Measurements from ENCODE around the gene TM4SF18.

The TM4SF18 gene

GRCh38 chr3:149325581-149325980 is 7.9 kb downstream of the TM4SF18 start:
- DNase-seq: no peak

GRCh38 chr3:149324332-149324731 is 9.1 kb downstream of the TM4SF18 start:
- DNase-seq: no peak

DNA sequence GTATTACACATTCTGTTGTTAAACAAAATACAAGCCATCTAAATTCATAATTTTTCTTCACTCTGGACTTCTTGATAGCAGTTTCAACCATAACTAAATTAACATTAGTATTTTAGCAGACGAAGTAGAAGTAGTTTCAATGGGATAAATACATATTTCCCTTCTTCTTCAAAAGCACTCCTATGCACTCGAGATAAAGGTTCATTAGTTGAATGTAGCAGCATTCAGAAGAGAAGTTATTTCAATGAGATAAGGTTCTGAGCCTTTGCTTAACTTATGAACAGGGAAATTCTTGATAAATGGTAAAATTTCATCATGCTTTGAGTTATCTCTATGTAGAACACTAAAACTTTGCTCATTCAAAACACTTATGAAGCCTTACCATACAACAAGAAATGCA is 11.8 kb downstream of the TM4SF18 start:
- DNase-seq: no peak

GRCh38 chr3:149321136-149321535 is 12.3 kb downstream of the TM4SF18 start:
- no peak for DNase-seq

DNA sequence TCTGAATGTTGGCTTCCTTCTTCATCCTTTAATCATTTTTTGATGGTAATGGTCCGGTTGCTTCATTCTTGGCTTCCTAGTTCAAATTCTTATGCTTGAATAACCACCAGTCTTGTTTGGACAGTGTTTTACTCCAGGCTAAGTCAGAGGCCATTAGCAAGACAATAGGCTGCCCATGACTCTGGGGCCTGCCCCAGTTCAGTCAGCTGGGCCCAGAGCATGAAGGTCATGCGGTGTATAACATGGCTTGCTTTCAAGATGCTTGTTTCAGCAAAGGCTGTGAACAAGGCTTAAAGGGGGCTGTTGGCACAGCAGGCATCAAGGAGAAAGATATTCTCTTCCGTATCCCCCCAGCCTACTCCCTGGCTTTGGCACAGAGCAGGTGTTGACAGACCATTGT is 13.7 kb downstream of the TM4SF18 start:
- no peak for DNase-seq

DNA sequence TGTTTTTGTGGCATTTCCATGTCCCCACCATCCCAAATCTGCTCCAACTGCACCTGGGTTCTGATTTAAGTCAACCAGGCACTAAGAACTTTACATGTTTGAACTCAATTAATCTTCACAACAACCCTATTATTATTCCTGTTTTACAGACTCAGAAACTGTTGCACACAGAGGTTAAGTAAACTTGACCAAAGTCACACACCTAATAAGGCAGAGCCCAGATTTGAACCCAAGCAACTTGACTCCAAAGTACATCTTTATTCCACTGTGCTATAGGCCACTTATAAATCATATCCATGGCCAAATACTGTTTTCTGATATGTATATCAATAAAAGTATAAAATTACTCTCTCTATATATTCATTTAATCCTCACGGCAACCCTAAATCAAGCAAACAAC is 16.4 kb downstream of the TM4SF18 start:
- DNase-seq: no peak

DNA sequence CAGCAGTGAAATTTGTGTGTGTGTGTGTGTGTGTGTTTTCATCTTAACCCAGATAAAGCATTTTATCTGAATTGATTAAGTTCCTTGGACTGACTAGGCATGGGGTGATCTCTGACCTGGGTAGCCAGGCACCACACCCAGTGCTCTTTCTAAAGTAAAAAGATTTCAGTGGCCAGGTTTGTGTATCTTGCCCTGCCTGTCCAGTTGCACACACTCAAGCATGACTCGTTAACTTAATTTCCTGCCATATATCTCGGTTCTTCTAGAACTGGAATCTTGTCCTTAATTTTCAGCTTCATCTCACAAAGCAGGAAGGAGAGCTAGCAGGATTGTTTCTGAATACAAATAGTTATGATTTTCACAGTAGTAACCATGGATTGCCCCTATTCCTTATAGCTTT is 17.0 kb downstream of the TM4SF18 start:
- DNase-seq: no peak

GRCh38 chr3:149315694-149316093 is 17.7 kb downstream of the TM4SF18 start:
- DNase-seq: no peak

DNA sequence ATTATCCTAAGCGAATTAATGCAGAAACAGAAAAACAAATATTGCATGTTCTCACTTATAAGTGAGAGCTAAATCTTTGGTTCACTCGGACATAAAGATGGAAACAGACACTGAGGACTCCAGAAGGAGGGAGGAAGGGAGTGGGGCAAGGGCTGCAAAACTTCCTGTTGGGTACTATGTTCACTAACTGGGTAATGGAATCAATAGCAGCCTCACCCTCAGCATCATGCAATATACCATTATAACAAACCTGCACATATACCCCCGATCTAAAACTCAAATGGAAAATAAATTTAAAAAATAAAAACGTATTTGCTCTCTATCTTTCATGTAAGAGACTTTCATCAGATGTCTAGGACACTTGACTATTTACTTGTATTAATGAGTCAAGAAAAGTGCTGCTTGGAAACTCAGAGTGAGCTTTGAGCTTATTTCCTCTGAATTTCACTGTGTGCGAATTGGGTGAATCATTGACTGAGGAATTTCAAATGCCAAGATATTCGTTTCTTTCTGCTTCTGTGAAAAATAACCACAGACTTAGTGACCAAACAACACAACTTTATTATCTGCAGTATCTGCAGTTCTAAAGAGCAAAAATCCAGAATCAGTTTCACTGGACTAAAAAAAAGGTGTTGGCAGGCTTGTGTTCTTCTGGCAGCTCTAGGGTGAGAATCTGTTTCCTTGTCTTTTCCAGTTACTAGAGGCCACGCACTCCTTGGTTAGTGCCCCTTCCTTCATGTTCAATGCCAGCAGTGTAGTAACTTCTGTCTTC is 18.4 kb downstream of the TM4SF18 start:
- no peak for DNase-seq

- no peak for DNase-seq
Measured at GRCh38 chr3:149313542-149313941, 19.9 kb downstream of the TM4SF18 start.

DNA sequence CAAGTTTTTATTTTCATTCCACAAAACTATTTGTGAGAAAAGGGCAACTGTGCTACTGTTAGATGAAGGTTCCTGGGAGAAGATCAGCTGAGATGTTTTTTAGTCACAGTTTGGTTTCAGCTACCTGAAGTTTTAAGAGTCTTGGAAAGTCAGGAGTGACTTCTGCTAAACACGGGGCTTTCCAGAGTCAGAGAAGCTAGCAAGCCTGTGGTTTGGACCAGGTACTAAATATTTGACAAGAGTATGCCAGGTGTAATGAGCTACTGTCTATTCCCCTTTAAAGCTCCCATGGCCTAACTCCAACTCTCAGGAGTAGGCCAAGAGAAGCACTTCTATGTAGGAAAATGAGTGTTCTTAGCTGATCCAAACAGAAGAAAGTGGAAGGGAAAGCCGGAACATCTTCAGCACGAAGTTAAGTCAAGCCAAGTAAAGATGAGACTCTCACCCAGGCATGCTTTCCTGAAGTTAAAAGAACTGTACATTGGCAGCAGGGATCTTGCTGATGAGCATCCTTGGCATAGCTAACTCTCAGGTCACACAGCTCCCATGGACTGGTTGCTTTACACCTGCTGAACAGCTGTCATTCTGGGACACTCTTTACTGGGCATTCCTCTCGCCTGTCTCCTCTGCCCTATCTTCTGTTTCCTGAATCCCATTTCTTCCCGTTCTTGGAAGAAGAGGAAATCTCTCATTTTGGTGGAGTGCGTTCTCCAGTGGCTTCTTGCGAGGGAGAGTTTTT is 22.5 kb downstream of the TM4SF18 start:
- DNase-seq: no peak

DNA sequence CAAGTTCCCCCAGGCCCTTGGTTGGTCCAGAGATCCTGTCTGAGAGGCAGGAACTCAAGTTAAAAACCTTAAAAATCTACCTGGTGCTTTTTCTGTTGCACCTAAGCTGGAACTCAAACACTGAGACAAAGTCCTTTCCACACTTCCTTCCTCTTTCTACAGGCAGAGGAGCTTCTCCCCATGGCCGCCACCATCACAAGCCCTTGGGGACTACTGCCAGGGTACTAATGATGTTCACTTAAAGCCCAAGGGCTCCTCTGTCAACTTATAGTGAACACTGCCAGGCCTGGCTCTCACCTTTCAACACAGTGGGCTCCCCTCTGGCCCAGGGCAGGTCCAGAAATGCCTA is 26.0 kb downstream of the TM4SF18 start:
- DNase-seq: no peak

GRCh38 chr3:149306751-149307434 is 26.5 kb downstream of the TM4SF18 start:
- DNase-seq: no peak

DNA sequence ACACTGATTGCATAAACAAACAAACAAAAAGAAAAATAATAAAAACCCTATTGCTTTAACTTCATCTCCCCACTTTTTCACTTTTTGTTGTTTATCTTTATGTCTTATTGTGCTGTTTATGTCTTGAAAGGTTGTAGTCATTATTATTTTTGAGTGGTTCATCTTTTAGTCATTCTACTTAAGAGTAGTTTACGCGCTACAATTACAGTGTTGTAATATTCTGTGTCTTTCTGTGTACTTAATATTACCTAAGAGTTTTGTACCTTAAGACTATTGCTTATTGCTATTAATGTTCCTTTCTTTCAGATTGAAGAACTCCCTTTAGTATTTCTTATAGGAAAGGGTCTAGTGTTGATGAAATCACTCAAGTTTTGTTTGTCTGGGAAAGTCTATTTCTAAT is 28.1 kb downstream of the TM4SF18 start:
- DNase-seq: no peak

GRCh38 chr3:149299938-149300801 is 33.3 kb downstream of the TM4SF18 start:
- peak; percentile 8 for DNase-seq

GRCh38 chr3:149296972-149297371 is 36.5 kb downstream of the TM4SF18 start:
- DNase-seq: no peak

DNA sequence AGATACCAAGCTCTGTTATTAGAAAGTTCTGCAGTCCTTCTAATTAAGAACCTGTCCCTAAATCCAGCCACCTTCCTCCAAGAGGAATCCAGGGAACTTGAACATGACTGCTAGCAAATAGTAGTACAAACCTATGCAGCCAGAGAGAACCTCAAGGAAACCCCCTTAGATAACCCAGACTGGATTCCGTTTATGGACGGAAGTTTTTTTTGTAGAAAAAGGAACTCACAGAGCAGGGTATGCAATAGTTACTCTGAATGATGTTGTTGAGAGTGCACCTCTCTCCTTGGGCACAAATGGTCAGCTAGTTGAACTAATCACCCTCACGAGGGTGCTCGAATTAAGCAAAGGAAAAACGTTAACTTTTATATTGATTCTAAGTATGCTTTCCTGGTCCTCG is 40.8 kb downstream of the TM4SF18 start:
- DNase-seq: no peak

DNA sequence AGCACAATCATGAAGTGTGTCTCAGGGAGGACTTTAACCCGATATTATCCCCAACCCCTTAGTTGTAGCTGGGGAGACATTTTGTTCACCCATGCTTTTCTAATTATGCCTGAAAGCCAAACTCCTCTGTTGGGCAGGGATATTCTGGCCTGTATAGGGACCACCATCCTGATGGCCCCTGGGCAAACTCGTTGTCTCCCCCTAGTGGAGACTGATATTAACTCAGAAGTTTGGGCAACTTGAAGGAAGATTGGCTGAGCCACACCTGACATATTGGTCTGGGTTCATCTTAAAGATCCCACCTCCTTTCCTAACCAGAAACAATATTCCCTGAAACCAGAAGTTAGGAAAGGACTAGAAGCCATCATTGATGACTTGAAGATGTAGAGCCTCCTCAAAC is 42.3 kb downstream of the TM4SF18 start:
- DNase-seq: no peak

- DNase-seq: no peak
Measured at GRCh38 chr3:149288655-149289054, 44.8 kb downstream of the TM4SF18 start.

DNA sequence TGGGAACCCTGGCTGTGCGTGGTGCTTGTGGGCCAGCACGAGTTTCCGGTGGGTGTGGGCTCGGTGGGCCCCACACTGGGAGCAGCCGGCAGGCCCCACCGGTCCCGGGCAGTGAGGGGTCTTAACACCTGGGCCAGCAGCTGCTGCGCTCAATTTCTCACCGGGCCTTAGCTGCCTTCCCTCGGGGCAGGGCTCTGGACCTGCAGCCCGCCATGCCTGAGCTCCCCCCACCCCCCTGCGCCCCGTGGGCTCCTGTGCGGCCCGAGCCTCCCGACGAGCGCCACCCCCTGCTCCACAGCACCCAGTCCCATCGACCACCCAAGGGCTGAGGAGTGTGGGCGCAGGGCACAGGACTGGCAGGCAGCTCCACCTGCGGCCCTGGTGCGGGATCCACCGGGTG is 49.4 kb downstream of the TM4SF18 start:
- no peak for DNase-seq

DNA sequence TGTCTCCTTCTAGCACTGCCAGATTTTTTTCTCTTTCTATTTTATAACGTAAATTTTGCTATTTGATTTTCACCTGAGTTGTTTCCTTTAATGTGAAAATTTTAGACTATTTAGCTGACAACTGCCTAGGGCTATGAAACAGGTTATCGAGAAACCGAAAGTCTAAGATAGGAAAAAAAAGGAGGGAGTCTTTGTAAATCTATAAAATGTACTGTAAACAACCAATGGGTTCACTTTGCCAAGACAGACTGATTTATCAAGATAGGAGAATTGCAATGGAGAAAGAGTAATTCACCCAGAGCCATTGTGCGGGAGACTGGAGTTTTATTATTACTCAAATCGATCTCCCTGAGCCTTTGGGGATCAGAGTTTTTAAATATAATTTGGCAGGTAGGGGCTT is 50.0 kb downstream of the TM4SF18 start:
- DNase-seq: no peak

- DNase-seq: no peak
Measured at GRCh38 chr3:149282836-149283235, 50.6 kb downstream of the TM4SF18 start.

GRCh38 chr3:149282322-149282721 is 51.1 kb downstream of the TM4SF18 start:
- no peak for DNase-seq
